RPMI7951 (cell line): ENCODE data around the gene CDX1. TPM values are rescaled to one million over a fixed set of nuclear protein-coding genes. Genes with fewer than 3 reads are reported as not detected.

ENCODE experiments used
- DNase-seq: peaks from one replicate; pipeline ENCODE4 v3.0.0-alpha.2; 2012; ENCODE audit warnings: low read depth
- total RNA-seq: library from RNA; depleted of rRNA; stranded (reverse); fragments of >200 nt; shearing (Covaris generic); gene quantifications from 2 replicates; pipeline ENCODE4 v1.2.3, GENCODE V29; 2014

Gene CDX1
- total RNA-seq, 1 experiment from 2014 or later: 0.24 TPM

GRCh38 chr5:150146862-150147601 is 19.5 kb upstream of the CDX1 start:
- DNase-seq: no peak

GRCh38 chr5:150147670-150148069 is 18.9 kb upstream of the CDX1 start:
- DNase-seq: no peak

GRCh38 chr5:150148117-150148927 is 18.3 kb upstream of the CDX1 start:
- no peak for DNase-seq

- DNase-seq: no peak
These were observed 17.0 kb upstream of the CDX1 start for GRCh38 chr5:150149618-150150017.

- DNase-seq: peak; percentile 88
These were observed 13.7 kb upstream of the CDX1 start for GRCh38 chr5:150152636-150153462.

- DNase-seq: no peak
These were observed 13.1 kb upstream of the CDX1 start for GRCh38 chr5:150153483-150153882.

- DNase-seq: peak; percentile 76
These were observed 12.5 kb upstream of the CDX1 start for GRCh38 chr5:150153957-150154617.

- DNase-seq: no peak
These were observed 11.9 kb upstream of the CDX1 start for GRCh38 chr5:150154618-150155128.

GRCh38 chr5:150155258-150156026 is 11.1 kb upstream of the CDX1 start, which contains the start of gene PDGFRB:
Gene PDGFRB (minus strand): TSS chr5:150155845. CDS start chr5:150137047, 18,798 bp downstream.
- DNase-seq: peak; percentile 91

GRCh38 chr5:150156027-150156368 is 10.6 kb upstream of the CDX1 start:
- DNase-seq: no peak

GRCh38 chr5:150156540-150156939 is 10.0 kb upstream of the CDX1 start:
- no peak for DNase-seq

GRCh38 chr5:150157168-150157567 is 9.4 kb upstream of the CDX1 start:
- DNase-seq: no peak

GRCh38 chr5:150158170-150158949 is 8.2 kb upstream of the CDX1 start:
- peak; percentile 89 for DNase-seq

- DNase-seq: peak; percentile 37
These were observed 7.5 kb upstream of the CDX1 start for GRCh38 chr5:150159031-150159430.

GRCh38 chr5:150159741-150160179 is 6.8 kb upstream of the CDX1 start:
- peak; percentile 84 for DNase-seq

- DNase-seq: no peak
These were observed 6.0 kb upstream of the CDX1 start for GRCh38 chr5:150160448-150161081.

GRCh38 chr5:150161242-150162141 is 5.1 kb upstream of the CDX1 start:
- peak; percentile 66 for DNase-seq

GRCh38 chr5:150162142-150162513 is 4.5 kb upstream of the CDX1 start:
- DNase-seq: no peak
